Measurements from ENCODE around the gene TMIGD3.

TMIGD3 gene

DNA sequence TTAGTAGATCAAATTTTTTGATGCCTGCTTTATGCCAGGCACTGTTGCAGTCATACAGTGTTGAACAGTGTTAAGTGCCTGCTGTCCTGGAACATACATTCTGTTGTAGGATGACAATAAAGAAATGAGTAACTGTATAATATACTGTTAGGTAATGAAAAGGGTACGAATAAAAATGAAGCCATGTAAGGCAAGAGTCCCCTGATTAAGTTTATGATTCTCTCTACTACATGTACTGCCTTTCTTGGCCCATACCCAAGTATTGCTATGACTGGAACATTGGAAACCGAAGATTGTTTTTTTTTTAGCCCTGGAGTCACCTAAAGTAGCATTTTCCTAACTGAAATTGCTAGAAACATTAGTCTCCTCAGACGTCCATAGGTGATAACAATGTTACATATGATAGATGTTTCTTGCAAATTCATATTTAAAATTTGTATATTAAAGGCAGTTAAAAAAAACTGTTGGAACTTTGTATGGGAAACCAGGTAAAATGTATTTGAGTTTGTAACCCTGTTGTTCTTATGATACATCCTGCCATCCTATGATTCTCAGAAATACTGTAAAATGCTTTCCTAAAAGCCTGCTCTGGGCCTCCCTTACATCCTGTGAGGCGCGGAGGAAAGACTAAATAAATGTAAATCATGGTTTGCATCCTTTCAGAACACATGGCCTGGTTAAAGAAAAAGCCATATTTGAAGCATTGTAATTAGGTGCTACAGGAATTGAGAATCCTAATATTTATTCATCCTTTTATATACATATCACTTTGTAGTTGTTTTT is 48.4 kb downstream of the TMIGD3 start:
- ChIA-PET CTCF (no interaction called here), POLR2A (no interaction called here)
- Histone ChIP-seq H3K9me3 (ENCODE audit: control insufficient read depth, insufficient read depth, low read depth, low read length) (no peaks in the 10 kb centered on the region), H3K36me3 (ENCODE audit: control insufficient read depth in 2 of 2, insufficient read depth in 1 of 2, low read length in 2 of 2) (peaks cover 42 to 95% of the 10 kb centered on the region in 2 experiments), H3K4me3 (ENCODE audit: low read depth, low read length) (no peak overlapping the region), H3K27ac (ENCODE audit: extremely low read depth, low read depth, low read length) (no peak overlapping the region), H3K4me1 (ENCODE audit: control insufficient read depth, insufficient read depth, low read length) (no peaks in the 10 kb centered on the region)
- TF ChIP-seq ZNF16 (tag by site-specific recombination; IDR thresholded peaks at IDR 0.05; ENCODE audit: low read depth) (no peak), ZNF146 (tag by site-specific recombination; IDR thresholded peaks at IDR 0.05) (no peak), ZNF701 (tag by site-specific recombination; IDR thresholded peaks at IDR 0.05) (no peak), ZNF416 (tag by site-specific recombination; IDR thresholded peaks at IDR 0.05) (no peak), ZNF621 (tag by site-specific recombination; IDR thresholded peaks at IDR 0.05) (no peak), ZNF544 (tag by site-specific recombination; IDR thresholded peaks at IDR 0.05) (no peak), ZNF133 (tag by site-specific recombination; IDR thresholded peaks at IDR 0.05) (no peak), ZBTB8A (tag by site-specific recombination; IDR thresholded peaks at IDR 0.05) (no peak), ZNF391 (tag by site-specific recombination; IDR thresholded peaks at IDR 0.05; ENCODE audit: borderline replicate concordance, low read depth) (no peak), ZNF777 (tag by site-specific recombination; IDR thresholded peaks at IDR 0.05; ENCODE audit: borderline replicate concordance) (no peak), ZNF404 (tag by site-specific recombination; IDR thresholded peaks at IDR 0.05) (no peak), ZNF791 (tag by site-specific recombination; IDR thresholded peaks at IDR 0.05) (no peak)
- TF ChIP-seq, protein P1, sequence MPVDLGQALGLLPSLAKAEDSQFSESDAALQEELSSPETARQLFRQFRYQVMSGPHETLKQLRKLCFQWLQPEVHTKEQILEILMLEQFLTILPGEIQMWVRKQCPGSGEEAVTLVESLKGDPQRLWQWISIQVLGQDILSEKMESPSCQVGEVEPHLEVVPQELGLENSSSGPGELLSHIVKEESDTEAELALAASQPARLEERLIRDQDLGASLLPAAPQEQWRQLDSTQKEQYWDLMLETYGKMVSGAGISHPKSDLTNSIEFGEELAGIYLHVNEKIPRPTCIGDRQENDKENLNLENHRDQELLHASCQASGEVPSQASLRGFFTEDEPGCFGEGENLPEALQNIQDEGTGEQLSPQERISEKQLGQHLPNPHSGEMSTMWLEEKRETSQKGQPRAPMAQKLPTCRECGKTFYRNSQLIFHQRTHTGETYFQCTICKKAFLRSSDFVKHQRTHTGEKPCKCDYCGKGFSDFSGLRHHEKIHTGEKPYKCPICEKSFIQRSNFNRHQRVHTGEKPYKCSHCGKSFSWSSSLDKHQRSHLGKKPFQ (tag by site-specific recombination; IDR thresholded peaks at IDR 0.05), result no peak
- TF ChIP-seq, protein P2, sequence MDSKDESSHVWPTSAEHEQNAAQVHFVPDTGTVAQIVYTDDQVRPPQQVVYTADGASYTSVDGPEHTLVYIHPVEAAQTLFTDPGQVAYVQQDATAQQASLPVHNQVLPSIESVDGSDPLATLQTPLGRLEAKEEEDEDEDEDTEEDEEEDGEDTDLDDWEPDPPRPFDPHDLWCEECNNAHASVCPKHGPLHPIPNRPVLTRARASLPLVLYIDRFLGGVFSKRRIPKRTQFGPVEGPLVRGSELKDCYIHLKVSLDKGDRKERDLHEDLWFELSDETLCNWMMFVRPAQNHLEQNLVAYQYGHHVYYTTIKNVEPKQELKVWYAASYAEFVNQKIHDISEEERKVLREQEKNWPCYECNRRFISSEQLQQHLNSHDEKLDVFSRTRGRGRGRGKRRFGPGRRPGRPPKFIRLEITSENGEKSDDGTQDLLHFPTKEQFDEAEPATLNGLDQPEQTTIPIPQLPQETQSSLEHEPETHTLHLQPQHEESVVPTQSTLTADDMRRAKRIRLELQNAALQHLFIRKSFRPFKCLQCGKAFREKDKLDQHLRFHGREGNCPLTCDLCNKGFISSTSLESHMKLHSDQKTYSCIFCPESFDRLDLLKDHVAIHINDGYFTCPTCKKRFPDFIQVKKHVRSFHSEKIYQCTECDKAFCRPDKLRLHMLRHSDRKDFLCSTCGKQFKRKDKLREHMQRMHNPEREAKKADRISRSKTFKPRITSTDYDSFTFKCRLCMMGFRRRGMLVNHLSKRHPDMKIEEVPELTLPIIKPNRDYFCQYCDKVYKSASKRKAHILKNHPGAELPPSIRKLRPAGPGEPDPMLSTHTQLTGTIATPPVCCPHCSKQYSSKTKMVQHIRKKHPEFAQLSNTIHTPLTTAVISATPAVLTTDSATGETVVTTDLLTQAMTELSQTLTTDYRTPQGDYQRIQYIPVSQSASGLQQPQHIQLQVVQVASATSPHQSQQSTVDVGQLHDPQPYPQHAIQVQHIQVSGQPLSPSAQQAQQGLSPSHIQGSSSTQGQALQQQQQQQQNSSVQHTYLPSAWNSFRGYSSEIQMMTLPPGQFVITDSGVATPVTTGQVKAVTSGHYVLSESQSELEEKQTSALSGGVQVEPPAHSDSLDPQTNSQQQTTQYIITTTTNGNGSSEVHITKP (tag by site-specific recombination; IDR thresholded peaks at IDR 0.05), result no peak
- TF ChIP-seq, protein P3, sequence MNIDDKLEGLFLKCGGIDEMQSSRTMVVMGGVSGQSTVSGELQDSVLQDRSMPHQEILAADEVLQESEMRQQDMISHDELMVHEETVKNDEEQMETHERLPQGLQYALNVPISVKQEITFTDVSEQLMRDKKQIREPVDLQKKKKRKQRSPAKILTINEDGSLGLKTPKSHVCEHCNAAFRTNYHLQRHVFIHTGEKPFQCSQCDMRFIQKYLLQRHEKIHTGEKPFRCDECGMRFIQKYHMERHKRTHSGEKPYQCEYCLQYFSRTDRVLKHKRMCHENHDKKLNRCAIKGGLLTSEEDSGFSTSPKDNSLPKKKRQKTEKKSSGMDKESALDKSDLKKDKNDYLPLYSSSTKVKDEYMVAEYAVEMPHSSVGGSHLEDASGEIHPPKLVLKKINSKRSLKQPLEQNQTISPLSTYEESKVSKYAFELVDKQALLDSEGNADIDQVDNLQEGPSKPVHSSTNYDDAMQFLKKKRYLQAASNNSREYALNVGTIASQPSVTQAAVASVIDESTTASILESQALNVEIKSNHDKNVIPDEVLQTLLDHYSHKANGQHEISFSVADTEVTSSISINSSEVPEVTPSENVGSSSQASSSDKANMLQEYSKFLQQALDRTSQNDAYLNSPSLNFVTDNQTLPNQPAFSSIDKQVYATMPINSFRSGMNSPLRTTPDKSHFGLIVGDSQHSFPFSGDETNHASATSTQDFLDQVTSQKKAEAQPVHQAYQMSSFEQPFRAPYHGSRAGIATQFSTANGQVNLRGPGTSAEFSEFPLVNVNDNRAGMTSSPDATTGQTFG (tag by site-specific recombination; IDR thresholded peaks at IDR 0.05; ENCODE audit: borderline replicate concordance), result no peak
- TF ChIP-seq, protein P4, sequence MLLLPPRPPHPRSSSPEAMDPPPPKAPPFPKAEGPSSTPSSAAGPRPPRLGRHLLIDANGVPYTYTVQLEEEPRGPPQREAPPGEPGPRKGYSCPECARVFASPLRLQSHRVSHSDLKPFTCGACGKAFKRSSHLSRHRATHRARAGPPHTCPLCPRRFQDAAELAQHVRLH (tag by site-specific recombination; IDR thresholded peaks at IDR 0.05), result no peak
- TF ChIP-seq, protein P5, sequence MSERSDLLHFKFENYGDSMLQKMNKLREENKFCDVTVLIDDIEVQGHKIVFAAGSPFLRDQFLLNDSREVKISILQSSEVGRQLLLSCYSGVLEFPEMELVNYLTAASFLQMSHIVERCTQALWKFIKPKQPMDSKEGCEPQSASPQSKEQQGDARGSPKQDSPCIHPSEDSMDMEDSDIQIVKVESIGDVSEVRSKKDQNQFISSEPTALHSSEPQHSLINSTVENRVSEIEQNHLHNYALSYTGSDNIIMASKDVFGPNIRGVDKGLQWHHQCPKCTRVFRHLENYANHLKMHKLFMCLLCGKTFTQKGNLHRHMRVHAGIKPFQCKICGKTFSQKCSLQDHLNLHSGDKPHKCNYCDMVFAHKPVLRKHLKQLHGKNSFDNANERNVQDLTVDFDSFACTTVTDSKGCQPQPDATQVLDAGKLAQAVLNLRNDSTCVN (tag by site-specific recombination; optimal IDR thresholded peaks at IDR 0.05), result no peak
- TF ChIP-seq, protein P6, sequence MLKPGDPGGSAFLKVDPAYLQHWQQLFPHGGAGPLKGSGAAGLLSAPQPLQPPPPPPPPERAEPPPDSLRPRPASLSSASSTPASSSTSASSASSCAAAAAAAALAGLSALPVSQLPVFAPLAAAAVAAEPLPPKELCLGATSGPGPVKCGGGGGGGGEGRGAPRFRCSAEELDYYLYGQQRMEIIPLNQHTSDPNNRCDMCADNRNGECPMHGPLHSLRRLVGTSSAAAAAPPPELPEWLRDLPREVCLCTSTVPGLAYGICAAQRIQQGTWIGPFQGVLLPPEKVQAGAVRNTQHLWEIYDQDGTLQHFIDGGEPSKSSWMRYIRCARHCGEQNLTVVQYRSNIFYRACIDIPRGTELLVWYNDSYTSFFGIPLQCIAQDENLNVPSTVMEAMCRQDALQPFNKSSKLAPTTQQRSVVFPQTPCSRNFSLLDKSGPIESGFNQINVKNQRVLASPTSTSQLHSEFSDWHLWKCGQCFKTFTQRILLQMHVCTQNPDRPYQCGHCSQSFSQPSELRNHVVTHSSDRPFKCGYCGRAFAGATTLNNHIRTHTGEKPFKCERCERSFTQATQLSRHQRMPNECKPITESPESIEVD (tag by site-specific recombination; IDR thresholded peaks at IDR 0.05), result no peak

All from HEK293 (cell line).